HUES64 (cell line): ENCODE measurements around the gene NEU1. TPM values are rescaled to one million over a fixed set of nuclear protein-coding genes. Genes with fewer than 3 reads are reported as not detected.
A peak's percentile ranks its signal among the peaks of the same experiment; 100 is the strongest.
"Not testable (repeated sequence)": the region's sequence is repeated elsewhere in the genome, so short reads cannot be mapped to it uniquely, and the experiment has no call there.

Experiments
- H3K27ac ChIP-seq: 2 replicates; pipeline ENCODE4 v1.7.0; 2013; ENCODE audit warnings: low read depth, low read length, inconsistent platforms
- H3K27me3 ChIP-seq: 2 replicates; pipeline ENCODE4 v1.6.1; 2013; ENCODE audit warnings: mild to moderate bottlenecking, low read length; ENCODE audit not compliant: insufficient read depth
- H3K36me3 ChIP-seq: 2 replicates; pipeline ENCODE4 v1.6.1; 2013; ENCODE audit warnings: mild to moderate bottlenecking, low read length; ENCODE audit not compliant: insufficient read depth
- H3K4me1 ChIP-seq: 2 replicates; pipeline ENCODE4 v1.6.1; 2013; ENCODE audit warnings: mild to moderate bottlenecking, low read length, moderate library complexity; ENCODE audit not compliant: insufficient read depth
- H3K4me3 ChIP-seq: 2 replicates; pipeline ENCODE4 v1.5.1; 2013; ENCODE audit warnings: mild to moderate bottlenecking, low read length, moderate library complexity
- H3K9ac ChIP-seq: 2 replicates; pipeline ENCODE4 v1.6.1; 2013; ENCODE audit warnings: mild to moderate bottlenecking, low read depth, low read length
- H3K9me3 ChIP-seq: 2 replicates; pipeline ENCODE4 v1.6.1; 2013; ENCODE audit warnings: low read depth, low read length; ENCODE audit not compliant: insufficient read depth
- WGBS: fragments of 150-250, 120-280 bp; methylation state at CpG from one replicate; pipeline ENCODE4 v1.1.7; 2013; ENCODE audit warnings: missing lambda C conversion rate; 5-methylcytosine and 5-hydroxymethylcytosine counted together
- polyA plus RNA-seq, 2 experiments: library from polyadenylated mRNA; stranded (reverse); fragments of 50-300 nt; gene quantifications; one replicate each; pipeline ENCODE4 v1.2.3, GENCODE V29; 2013

Gene NEU1
- 37.2 TPM for polyA plus RNA-seq (2013, experiment 1 of 2)
- 35.9 TPM for polyA plus RNA-seq (2013, experiment 2 of 2)

DNA sequence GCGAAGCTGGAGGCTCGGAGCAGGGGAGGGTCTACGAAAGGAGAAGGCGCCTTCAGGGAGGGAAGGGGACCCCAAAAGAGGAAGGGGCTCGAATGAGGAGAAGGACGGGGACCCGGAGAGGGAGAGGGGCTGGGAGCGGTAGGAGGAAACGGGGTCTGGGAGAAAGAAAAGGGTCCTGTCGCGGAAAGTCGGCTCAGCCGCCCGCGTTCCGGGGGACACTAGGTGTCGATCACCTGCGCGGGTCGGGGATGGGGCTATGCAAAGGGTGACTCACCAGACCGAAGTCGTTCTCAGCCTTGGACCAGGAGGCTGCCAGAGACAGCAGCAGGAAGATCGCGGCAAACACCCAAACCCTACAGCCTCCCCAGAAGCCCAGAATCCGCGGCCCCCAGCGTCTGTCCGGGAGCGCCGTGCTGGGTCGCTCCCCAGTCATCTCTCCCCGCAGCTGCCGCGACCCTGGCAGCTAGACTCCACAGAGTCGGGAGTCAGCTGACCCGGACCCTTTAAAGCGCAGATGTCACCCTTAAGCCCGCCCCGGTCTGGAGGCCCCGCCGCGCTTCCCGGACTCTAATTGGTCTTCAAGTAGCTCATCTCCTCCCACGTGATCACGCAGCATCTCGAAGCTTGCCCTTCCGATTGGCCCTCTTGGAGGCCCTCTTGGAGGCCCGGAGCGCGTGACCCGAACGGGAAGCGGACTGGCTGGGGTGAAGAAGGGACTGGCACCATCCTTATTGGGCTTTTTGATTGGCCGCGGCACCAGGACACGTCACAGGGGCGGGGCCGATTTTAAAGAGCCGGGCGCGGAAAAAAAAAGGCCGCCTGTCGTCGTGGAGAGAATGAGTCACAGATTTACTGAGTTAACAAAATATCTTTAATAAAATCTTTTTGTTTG, at the start of gene NEU1:
Gene NEU1, minus strand, starts transcription at position 478 of the 892 bp plus-strand sequence. Its CDS starts 45 bp downstream, at position 433.
- peak within 1 kb of the TSS; percentile 83 for H3K27ac ChIP-seq
- 2% methylated on average over 63 of the region's 64 CpGs for WGBS
- H3K27me3 ChIP-seq = no peaks in the 10 kb centered on the region
- H3K9me3 ChIP-seq = no peaks in the 10 kb centered on the region
- no peaks in the 10 kb centered on the region; the same call in 1 of the 2 replicates for H3K4me1 ChIP-seq
- H3K9ac ChIP-seq = peak within 1 kb of the TSS; percentile 74
- peak within 1 kb of the TSS; percentile 76 for H3K4me3 ChIP-seq
- peaks cover 26% of the 10 kb centered on the region for H3K36me3 ChIP-seq

DNA sequence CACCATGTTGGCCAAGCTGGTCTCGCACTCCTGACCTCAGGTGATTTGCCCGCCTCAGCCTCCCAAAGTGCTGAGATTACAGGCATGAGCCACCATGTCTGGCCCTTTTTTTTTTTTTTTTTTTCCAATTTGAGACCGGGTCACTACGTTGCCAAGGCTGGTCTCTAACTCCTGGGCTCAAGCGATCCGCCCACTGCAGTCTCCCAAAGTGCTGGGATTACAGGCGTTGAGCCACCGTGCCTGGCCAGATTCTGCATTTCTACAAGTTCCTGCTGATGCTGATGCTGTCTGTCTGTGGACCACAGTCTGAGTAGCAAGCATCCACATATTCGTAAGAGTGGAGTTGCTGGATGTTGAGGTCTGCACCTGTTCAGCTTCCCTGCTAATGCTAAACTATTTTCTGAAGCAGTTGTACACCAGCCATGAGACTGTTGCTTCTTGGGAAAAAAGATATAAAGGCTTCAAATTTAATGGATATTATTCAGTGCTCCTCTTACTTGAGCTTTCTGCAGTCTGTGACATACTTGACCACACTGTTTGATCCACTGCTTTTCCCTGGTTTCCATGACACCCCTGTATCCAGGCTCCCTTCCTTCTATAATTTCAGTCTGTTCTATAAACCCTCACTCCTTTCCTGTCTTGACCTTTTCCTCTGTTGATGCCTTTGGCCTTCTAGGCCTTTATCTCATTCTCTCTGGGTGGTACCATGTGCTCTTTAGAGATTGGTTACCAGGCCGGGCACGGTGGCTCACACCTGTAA, 49.4 kb upstream of the NEU1 start:
- no peaks in the 10 kb centered on the region for H3K27me3 ChIP-seq
- no peak overlapping the region for H3K27ac ChIP-seq
- H3K9me3 ChIP-seq = no peaks in the 10 kb centered on the region
- H3K9ac ChIP-seq = no peak overlapping the region
- 68% methylated on average over 11 of the region's 11 CpGs for WGBS
- no peak overlapping the region for H3K4me3 ChIP-seq
- H3K4me1 ChIP-seq = no peaks in the 10 kb centered on the region
- H3K36me3 ChIP-seq = no peaks in the 10 kb centered on the region

DNA sequence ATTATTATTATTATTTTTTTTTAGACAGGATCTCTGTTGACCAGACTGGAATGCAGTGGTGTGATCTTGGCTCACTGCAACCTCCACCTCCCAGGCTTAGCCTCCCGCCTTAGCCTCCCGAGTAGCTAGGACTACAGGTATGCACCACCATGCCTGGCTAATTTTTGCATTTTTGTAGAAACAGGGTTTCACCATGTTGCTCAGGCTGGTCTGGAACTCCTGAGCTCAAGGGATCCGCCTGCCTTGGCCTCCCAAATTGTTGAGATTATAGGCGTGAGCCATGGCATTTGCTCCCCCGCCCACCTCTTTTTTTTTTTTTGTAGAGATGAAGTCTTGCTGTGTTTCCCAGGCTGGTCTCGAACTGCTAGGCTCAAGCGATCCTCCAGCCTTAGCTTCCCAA, 46.7 kb upstream of the NEU1 start:
- H3K9me3 ChIP-seq, H3K4me3 ChIP-seq, H3K27me3 ChIP-seq, H3K36me3 ChIP-seq, H3K4me1 ChIP-seq, H3K9ac ChIP-seq, H3K27ac ChIP-seq: not testable (repeated sequence)
- 81% methylated on average over 7 of the region's 7 CpGs for WGBS

DNA sequence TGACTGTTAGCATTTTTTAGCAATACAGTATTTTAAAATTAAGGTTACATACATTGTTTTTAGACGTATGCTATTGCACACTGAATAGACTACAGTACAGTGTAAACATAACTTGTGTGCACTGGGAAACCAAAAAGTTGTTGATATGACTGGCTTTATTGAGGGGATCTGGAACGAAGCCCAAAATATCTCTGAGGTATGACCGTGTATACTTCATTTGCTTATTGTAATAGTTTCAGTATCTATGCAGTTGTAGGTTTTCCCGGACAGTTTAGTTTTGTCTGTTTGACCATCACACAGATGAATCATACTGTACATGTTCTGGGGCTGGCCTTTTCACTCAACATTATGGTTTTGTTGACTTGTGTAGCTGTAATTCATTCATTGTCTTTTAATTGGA, 46.2 kb upstream of the NEU1 start:
- Histone ChIP-seq H3K27me3 (no peaks in the 10 kb centered on the region), H3K27ac (no peak overlapping the region), H3K36me3 (no peaks in the 10 kb centered on the region), H3K9ac (no peak overlapping the region), H3K4me1 (peaks cover 9% of the 10 kb centered on the region), H3K9me3 (no peaks in the 10 kb centered on the region), H3K4me3 (no peak overlapping the region)
- 94% methylated on average over 4 of the region's 4 CpGs for WGBS

DNA sequence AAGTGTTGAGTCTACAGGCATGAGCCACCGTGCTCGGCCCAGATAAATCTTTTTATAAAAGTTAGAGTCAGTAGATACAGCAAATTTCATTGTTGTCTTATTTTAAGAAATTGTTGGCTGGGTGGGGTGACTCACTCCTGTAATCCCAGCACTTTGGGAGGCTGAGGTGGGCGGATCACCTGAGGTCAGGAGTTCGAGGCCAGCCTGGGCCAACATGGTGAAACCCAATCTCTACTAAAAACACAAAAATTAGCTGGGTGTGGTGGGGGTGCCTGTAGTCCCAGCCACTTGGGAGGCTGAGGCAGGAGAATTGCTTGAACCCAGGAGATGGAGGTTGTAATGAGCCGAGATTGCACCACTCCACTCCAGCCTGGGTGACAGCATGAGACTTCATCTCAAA, 45.6 kb upstream of the NEU1 start:
- not testable (repeated sequence) for H3K36me3 ChIP-seq, H3K4me3 ChIP-seq, H3K9ac ChIP-seq, H3K27ac ChIP-seq, H3K9me3 ChIP-seq, H3K27me3 ChIP-seq, H3K4me1 ChIP-seq
- 88% methylated on average over 5 of the region's 5 CpGs for WGBS

DNA sequence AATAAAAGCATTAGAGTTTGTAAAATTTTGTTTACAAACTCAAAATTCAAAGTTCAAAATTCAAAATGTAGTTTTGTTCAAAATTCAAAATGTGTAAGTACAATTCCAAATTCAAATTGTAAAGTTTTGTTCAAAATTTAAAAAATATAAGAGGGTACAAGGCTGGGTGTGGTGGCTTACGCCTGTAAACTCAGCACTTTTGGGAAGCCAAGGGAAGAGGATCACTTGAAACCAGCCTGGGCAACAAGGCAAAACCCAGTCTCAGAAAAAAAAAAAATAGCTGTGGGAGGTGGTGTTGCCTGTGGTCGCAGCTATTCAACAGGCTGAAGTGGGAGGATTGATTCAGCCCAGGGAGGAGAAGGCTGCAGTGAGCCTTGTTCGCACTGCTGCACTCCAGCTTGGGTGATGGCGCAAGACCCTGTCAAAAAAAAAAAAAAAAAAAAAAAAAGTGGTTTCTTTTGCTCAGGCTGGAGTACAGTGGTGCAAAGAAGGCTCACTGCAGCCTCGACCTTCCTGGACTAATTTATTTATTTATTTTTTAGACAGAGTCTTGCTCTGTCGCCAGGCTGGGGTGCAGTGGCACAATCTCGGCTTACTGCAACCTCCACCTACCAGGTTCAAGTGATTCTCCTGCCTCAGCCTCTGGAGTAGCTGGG, 44.7 kb upstream of the NEU1 start:
- Histone ChIP-seq H3K36me3 (no peaks in the 10 kb centered on the region), H3K27me3 (no peaks in the 10 kb centered on the region), H3K4me1 (peaks cover 13% of the 10 kb centered on the region), H3K9me3 (no peaks in the 10 kb centered on the region), H3K9ac (no peak overlapping the region), H3K4me3 (no peak overlapping the region), H3K27ac (no peak overlapping the region)
- WGBS = 86% methylated on average over 6 of the region's 7 CpGs

DNA sequence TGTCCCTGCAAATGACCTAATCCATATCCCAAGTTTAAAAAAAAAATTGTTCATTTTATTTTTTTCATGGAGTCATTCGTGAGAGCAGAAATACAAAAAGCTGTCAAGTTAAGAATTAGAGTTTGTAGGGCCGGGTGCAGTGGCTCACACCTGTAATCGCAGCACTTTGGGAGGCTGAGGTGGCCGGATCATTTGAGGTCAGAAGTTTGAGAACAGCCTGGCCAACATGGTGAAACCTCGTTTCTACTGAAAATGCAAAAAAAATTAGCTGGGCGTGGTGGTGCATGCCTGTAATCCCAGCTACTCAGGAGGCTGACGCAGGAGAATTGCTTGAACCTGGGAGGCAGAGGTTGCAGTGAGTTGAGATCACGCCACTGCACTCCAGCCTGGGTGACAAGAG, 44.1 kb upstream of the NEU1 start:
- not testable (repeated sequence) for H3K9ac ChIP-seq, H3K27me3 ChIP-seq, H3K4me3 ChIP-seq, H3K9me3 ChIP-seq, H3K36me3 ChIP-seq, H3K27ac ChIP-seq
- peaks cover 13% of the 10 kb centered on the region for H3K4me1 ChIP-seq
- 84% methylated on average over 7 of the region's 8 CpGs for WGBS

DNA sequence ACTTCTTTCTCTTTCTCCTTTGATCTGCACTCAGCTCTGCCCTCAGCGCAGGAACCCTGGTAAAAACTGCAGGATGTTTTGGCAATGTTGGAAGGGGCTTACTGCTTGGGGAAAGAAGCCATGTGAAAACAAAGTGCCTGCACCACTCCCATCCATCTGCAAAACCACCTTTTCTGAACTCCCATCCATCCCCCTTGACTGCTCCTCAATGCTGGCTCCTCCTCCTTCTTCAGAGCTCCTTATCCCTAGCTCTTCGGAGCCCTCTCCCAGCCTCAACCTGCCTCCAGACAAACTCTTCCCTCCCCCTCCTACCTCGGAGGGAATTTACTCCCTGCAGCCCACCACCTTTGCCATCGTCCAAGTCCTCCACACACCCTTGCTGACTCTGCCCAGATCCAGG, 43.5 kb upstream of the NEU1 start:
- WGBS = 10% methylated on average over 4 of the region's 4 CpGs
- Histone ChIP-seq H3K9ac (0 out of 2 replicates have a peak overlapping the region, but pooled peaks have one; percentile 8), H3K4me3 (peak overlapping the region; percentile 11; the same call in 1 of the 2 replicates), H3K27ac (no peak overlapping the region; the same call in 1 of the 2 replicates), H3K27me3 (no peaks in the 10 kb centered on the region), H3K36me3 (no peaks in the 10 kb centered on the region), H3K4me1 (peaks cover 13% of the 10 kb centered on the region), H3K9me3 (no peaks in the 10 kb centered on the region)

DNA sequence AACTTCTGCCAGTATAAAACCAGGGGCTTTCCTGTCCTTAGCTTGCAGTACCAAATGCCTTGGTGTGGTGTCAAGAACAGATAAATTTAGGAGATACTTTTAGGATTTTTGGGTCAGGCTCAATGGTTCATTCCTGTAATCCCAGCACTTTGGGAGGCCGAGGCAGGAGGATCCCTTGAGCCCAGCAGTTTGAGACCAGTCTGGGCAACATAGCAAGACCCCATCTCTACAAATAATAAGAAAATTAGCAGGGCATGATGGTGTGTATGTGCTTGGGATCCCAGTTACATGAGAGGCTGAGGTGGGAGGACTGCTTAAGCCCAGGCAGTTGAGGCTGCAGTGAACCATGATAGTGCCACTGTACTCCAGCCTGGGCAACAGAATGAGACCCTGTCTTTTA, 42.4 kb upstream of the NEU1 start:
- Histone ChIP-seq H3K36me3 (0 out of 2 replicates have a peak, but pooled peaks cover under 1% of the 10 kb centered on the region), H3K4me1 (peaks cover 13% of the 10 kb centered on the region), H3K9ac (no peak overlapping the region), H3K4me3 (no peak overlapping the region), H3K9me3 (no peaks in the 10 kb centered on the region), H3K27me3 (no peaks in the 10 kb centered on the region), H3K27ac (no peak overlapping the region)
- 100% methylated on average over 1 of the region's 1 CpG for WGBS

DNA sequence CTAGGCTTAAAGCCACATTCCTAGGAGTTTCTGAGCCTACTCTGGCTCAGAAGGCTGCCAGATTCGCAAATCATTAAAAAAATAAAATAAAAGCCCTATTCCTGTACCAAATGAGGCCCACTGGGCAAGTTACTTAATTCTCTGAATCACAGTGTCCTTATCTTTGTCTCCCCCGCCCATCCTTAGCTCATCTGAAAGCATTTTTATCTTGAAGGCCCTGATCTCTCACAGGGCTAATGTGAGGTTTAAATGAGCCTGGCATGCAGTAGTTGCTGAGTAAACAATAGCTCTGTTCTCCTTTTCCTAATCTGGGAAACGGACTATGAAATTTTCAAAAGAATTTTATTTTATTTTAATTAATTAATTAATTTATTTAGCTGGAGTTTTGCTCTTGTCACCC, 41.3 kb upstream of the NEU1 start:
- Histone ChIP-seq H3K36me3 (peaks cover 9% of the 10 kb centered on the region; the same call in 1 of the 2 replicates), H3K27me3 (no peaks in the 10 kb centered on the region), H3K9me3 (no peaks in the 10 kb centered on the region), H3K27ac (no peak overlapping the region), H3K9ac (no peak overlapping the region), H3K4me1 (peaks cover 13% of the 10 kb centered on the region), H3K4me3 (no peak overlapping the region)
- 96% methylated on average over 2 of the region's 3 CpGs for WGBS
